Osteoblast (primary cell): ENCODE measurements around the gene OR1D5. TPM values are rescaled to one million over a fixed set of nuclear protein-coding genes. Genes with fewer than 3 reads are reported as not detected.
"Not testable (repeated sequence)": the region's sequence is repeated elsewhere in the genome, so short reads cannot be mapped to it uniquely, and the experiment has no call there.

ENCODE experiments used
- DNase-seq: peaks from one replicate; pipeline ENCODE4 v3.0.0; 2011; ENCODE audit warnings: low spot score, mixed read lengths; ENCODE audit not compliant: insufficient read length; ENCODE audit errors: missing footprints
- H2AFZ ChIP-seq: 2 replicates; pipeline ENCODE4 v1.6.0; 2011; ENCODE audit warnings: mild to moderate bottlenecking, low read length
- H3K27ac ChIP-seq: 2 replicates; pipeline ENCODE4 v1.5.1; 2011; ENCODE audit warnings: mild to moderate bottlenecking, low read depth, low read length, moderate library complexity
- H3K27me3 ChIP-seq: 2 replicates; pipeline ENCODE4 v1.6.0; 2012; ENCODE audit warnings: mild to moderate bottlenecking, control low read depth, inconsistent platforms, low read length, moderate library complexity; ENCODE audit not compliant: insufficient read depth
- H3K36me3 ChIP-seq: 2 replicates; pipeline ENCODE4 v1.5.1; 2011; ENCODE audit warnings: mild to moderate bottlenecking, low read length, control low read depth, moderate library complexity; ENCODE audit not compliant: insufficient read depth
- H3K4me1 ChIP-seq: 2 replicates; pipeline ENCODE4 v1.5.1; 2011; ENCODE audit warnings: mild to moderate bottlenecking, low read length, control low read depth, moderate library complexity; ENCODE audit not compliant: insufficient read depth
- H3K4me2 ChIP-seq: 2 replicates; pipeline ENCODE4 v1.6.0; 2011; ENCODE audit warnings: mild to moderate bottlenecking, low read length; ENCODE audit not compliant: insufficient read depth
- H3K4me3 ChIP-seq: fragments of 200-600 bp; sonication (generic); 3 replicates; pipeline ENCODE4 v1.5.1; 2012; ENCODE audit warnings: mild to moderate bottlenecking, low read length, inconsistent platforms; ENCODE audit not compliant: insufficient read depth
- H3K79me2 ChIP-seq: 2 replicates; pipeline ENCODE4 v1.6.0; 2012; ENCODE audit warnings: mild to moderate bottlenecking, low read length, control low read depth, inconsistent platforms; ENCODE audit not compliant: insufficient read depth
- H3K9me3 ChIP-seq: 2 replicates; pipeline ENCODE4 v1.5.1; 2011; ENCODE audit warnings: low read depth, low read length, control low read depth
- H4K20me1 ChIP-seq: 2 replicates; pipeline ENCODE4 v1.6.0; 2012; ENCODE audit warnings: mild to moderate bottlenecking, low read length, control low read depth; ENCODE audit not compliant: insufficient read depth
- CTCF ChIP-seq: IDR thresholded peaks from 2 replicates; pipeline ENCODE4 v1.5.1; 2011; ENCODE audit warnings: mild to moderate bottlenecking, low read depth, low read length, moderate library complexity; ENCODE audit errors: extremely low read depth
- total RNA-seq: library from RNA; depleted of rRNA; stranded (reverse); fragments of >200 nt; gene quantifications from 2 replicates; pipeline ENCODE4 v1.2.3, GENCODE V29; 2012

The OR1D5 gene
- not detected in 2 replicates for total RNA-seq

GRCh38 chr17:3063507-3063906 lies at the start of gene OR1D5:
OR1D5 (minus strand) TSS chr17:3063607; CDS start chr17:3063607, 0 bp downstream.
- not testable (repeated sequence) for H3K4me1 ChIP-seq, H2AFZ ChIP-seq, DNase-seq, H4K20me1 ChIP-seq, H3K79me2 ChIP-seq, H3K27ac ChIP-seq, H3K4me3 ChIP-seq, H3K36me3 ChIP-seq, H3K9me3 ChIP-seq, H3K4me2 ChIP-seq, H3K27me3 ChIP-seq

- Histone ChIP-seq H3K27me3 (no peaks in the 10 kb centered on the region), H3K4me3 (no peak within 1 kb of the TSS), H3K36me3 (no peaks in the 10 kb centered on the region), H2AFZ (no peak within 1 kb of the TSS), H3K9me3 (no peaks in the 10 kb centered on the region), H3K4me2 (no peak within 1 kb of the TSS), H3K79me2 (no peaks in the 10 kb centered on the region), H3K4me1 (no peaks in the 10 kb centered on the region), H3K27ac (no peak within 1 kb of the TSS), H4K20me1 (no peaks in the 10 kb centered on the region)
- no peak for TF ChIP-seq CTCF
- DNase-seq, result no peak
Observed at GRCh38 chr17:3104322-3104721, 40.9 kb upstream of the OR1D5 start, which contains the start of gene OR1D2. OR1D2 (minus strand) TSS chr17:3104422; CDS start chr17:3092996, 11,426 bp downstream.

GRCh38 chr17:3073850-3074249 lies 10.4 kb upstream of the OR1D5 start:
- not testable (repeated sequence) for H3K27ac ChIP-seq, H3K79me2 ChIP-seq, H3K4me1 ChIP-seq, H4K20me1 ChIP-seq, H3K4me3 ChIP-seq, H2AFZ ChIP-seq, H3K4me2 ChIP-seq, H3K27me3 ChIP-seq, H3K9me3 ChIP-seq, DNase-seq, H3K36me3 ChIP-seq

GRCh38 chr17:3065192-3065591 lies 1.8 kb upstream of the OR1D5 start:
- not testable (repeated sequence) for H3K27me3 ChIP-seq, DNase-seq

GRCh38 chr17:3062824-3063377 lies 506 bp downstream of the OR1D5 start:
- not testable (repeated sequence) for H4K20me1 ChIP-seq, H3K27ac ChIP-seq, H3K9me3 ChIP-seq, H3K4me1 ChIP-seq, H3K36me3 ChIP-seq, DNase-seq, H3K79me2 ChIP-seq, H2AFZ ChIP-seq, H3K4me2 ChIP-seq, H3K27me3 ChIP-seq, H3K4me3 ChIP-seq

More at GRCh38 chr17:3065192-3065591, 1.8 kb upstream of the OR1D5 start:
- H3K36me3 ChIP-seq, H3K79me2 ChIP-seq, H3K4me3 ChIP-seq, H4K20me1 ChIP-seq, H3K9me3 ChIP-seq, H3K4me1 ChIP-seq, H3K27ac ChIP-seq, H3K4me2 ChIP-seq, H2AFZ ChIP-seq: not testable (repeated sequence)

- not testable (repeated sequence) for DNase-seq, H3K4me2 ChIP-seq, H3K4me3 ChIP-seq, H3K9me3 ChIP-seq, H3K27ac ChIP-seq, H3K4me1 ChIP-seq, H2AFZ ChIP-seq, H4K20me1 ChIP-seq, H3K79me2 ChIP-seq, H3K36me3 ChIP-seq, H3K27me3 ChIP-seq
Observed at GRCh38 chr17:3054868-3055267, 8.5 kb downstream of the OR1D5 start.
